Measurements from ENCODE around the gene JAK1. TPM values are rescaled to one million over a fixed set of nuclear protein-coding genes. Genes with fewer than 3 reads are reported as not detected.
"Not testable (repeated sequence)": the region's sequence is repeated elsewhere in the genome, so short reads cannot be mapped to it uniquely, and the experiment has no call there.

Gene JAK1
- total and polyA plus RNA-seq, 10 of the 15 experiments (the other 5 are each of a cell fraction or from before 2014, with no cell fraction given): 9.6 to 45.5 (median 35.7) TPM

GRCh38 chr1:64933296-64934070 is 32.9 kb downstream of the JAK1 start (continued):
- TF ChIP-seq ZBTB11 (CRISPR knock-in tag; IDR thresholded peaks at IDR 0.05) (no peak), ZSCAN29 (IDR thresholded peaks at IDR 0.05) (no peak), FOXK2 (IDR thresholded peaks at IDR 0.05) (no peak)

- ATAC-seq (no peak), FAIRE-seq (no peak), DNase-seq (ENCODE audit: low read depth, low spot score) (no peak)
- Histone ChIP-seq H3K9me3 (replicated peaks; ENCODE audit: control insufficient read depth, insufficient read depth, low read length) (no peaks in the 10 kb centered on the region; the same call in 2 of the 3 replicates), H2AFZ (ENCODE audit: control insufficient read depth, low read depth, low read length) (no peak overlapping the region), H3K27me3 (replicated peaks in 1 of 2; ENCODE audit: control insufficient read depth in 2 of 2, insufficient read depth in 2 of 2, low read length in 1 of 2) (no peaks in the 10 kb centered on the region), H3K79me2 (ENCODE audit: control insufficient read depth, insufficient read depth, low read length) (peaks cover 19% of the 10 kb centered on the region), H3K27ac (ENCODE audit: control insufficient read depth, insufficient read depth) (no peak overlapping the region), H4K20me1 (ENCODE audit: control insufficient read depth, insufficient read depth) (peaks cover 4% of the 10 kb centered on the region; the same call in 1 of the 2 replicates), H3K36me3 (ENCODE audit: control insufficient read depth in 2 of 2, insufficient read depth in 2 of 2, low read length in 1 of 2) (no peaks in the 10 kb centered on the region), H3K4me3 (no peak overlapping the region), H3K4me2 (ENCODE audit: control insufficient read depth, insufficient read depth) (peak overlapping the region; percentile 38; the same call in 1 of the 2 replicates), H3K9ac (ENCODE audit: control insufficient read depth, insufficient read depth, low read length) (no peak overlapping the region), H3K4me1 (ENCODE audit: control insufficient read depth, insufficient read depth, low read length) (peaks cover 9% of the 10 kb centered on the region)
- TF ChIP-seq RB1 (IDR thresholded peaks at IDR 0.05; ENCODE audit: borderline replicate concordance) (no peak), HCFC1 (IDR thresholded peaks at IDR 0.05; ENCODE audit: low read length) (no peak), NR2C1 (IDR thresholded peaks at IDR 0.05) (no peak), TCF7 (IDR thresholded peaks at IDR 0.05; ENCODE audit: borderline replicate concordance) (no peak), ZNF217 (IDR thresholded peaks at IDR 0.05) (no peak), ASH2L (IDR thresholded peaks at IDR 0.05; ENCODE audit: borderline replicate concordance, low read depth) (no peak), TARDBP (IDR thresholded peaks at IDR 0.05; ENCODE audit: borderline replicate concordance) (no peak)
- ChIA-PET SMC1A (ENCODE audit: uncharacterized antibody, unreplicated experiment) (interaction anchor here (1.1 kb wide), 1 partner anchor 29 kb away, joined by 4 read pairs; no protein-coding TSS in a partner anchor), RAD21 (ENCODE audit: unreplicated experiment) (interaction anchor here (1.1 kb wide), 1 partner anchor 13 kb away, joined by 3 read pairs; no protein-coding TSS in a partner anchor), CTCF (no interaction called here), POLR2A (no interaction called here)
- intact Hi-C loops (cut with micrococcal nuclease; ENCODE audit: unreplicated experiment) (no loop called here), in situ Hi-C loops (cut with MboI) (no loop called here)
- BruUV-seq (replicated peaks): no TSS peak
- 54% methylated on average over 4 of the region's 4 CpGs for WGBS (ENCODE audit: insufficient coverage, insufficient replicate concordance, low lambda C conversion rate, missing lambda C conversion rate)
These were observed 33.4 kb downstream of the JAK1 start for GRCh38 chr1:64932962-64933295.

DNA sequence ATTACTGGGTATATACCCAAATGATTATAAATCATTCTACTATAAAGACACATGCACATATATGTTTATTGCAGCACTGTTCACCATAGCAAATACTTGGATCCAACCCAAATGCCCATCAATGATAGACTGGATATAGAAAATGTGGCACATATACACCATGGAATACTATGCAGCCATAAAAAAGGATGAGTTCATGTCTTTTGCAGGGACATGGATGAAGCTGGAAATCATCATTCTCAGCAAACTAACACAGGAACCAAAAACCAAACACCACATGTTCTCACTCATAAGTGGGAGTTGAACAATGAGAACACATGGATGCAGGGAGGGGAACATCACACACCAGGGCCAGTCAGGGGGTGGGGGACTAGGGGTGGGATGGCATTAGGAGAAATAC is 35.7 kb downstream of the JAK1 start:
- H3K79me2 ChIP-seq (ENCODE audit: control insufficient read depth, insufficient read depth, low read length): peaks cover 18% of the 10 kb centered on the region
- H3K9me3 ChIP-seq (replicated peaks; ENCODE audit: control insufficient read depth, insufficient read depth, low read length); H3K27me3 ChIP-seq (replicated peaks in 1 of 2; ENCODE audit: control insufficient read depth in 2 of 2, insufficient read depth in 2 of 2, low read length in 1 of 2); H4K20me1 ChIP-seq (ENCODE audit: control insufficient read depth, insufficient read depth); in situ Hi-C loops (cut with MboI); H3K27ac ChIP-seq (ENCODE audit: control insufficient read depth, insufficient read depth); intact Hi-C loops (cut with micrococcal nuclease; ENCODE audit: unreplicated experiment); RAD21 ChIA-PET (ENCODE audit: unreplicated experiment); H3K4me3 ChIP-seq; H2AFZ ChIP-seq (ENCODE audit: control insufficient read depth, low read depth, low read length); DNase-seq (ENCODE audit: low read depth, low spot score); H3K36me3 ChIP-seq (ENCODE audit: control insufficient read depth in 2 of 2, insufficient read depth in 2 of 2, low read length in 1 of 2); H3K9ac ChIP-seq (ENCODE audit: control insufficient read depth, insufficient read depth, low read length); POLR2A ChIA-PET; BruUV-seq (replicated peaks); H3K4me2 ChIP-seq (ENCODE audit: control insufficient read depth, insufficient read depth); H3K4me1 ChIP-seq (ENCODE audit: control insufficient read depth, insufficient read depth, low read length); FAIRE-seq; SMC1A ChIA-PET (ENCODE audit: uncharacterized antibody, unreplicated experiment); ATAC-seq; CTCF ChIA-PET: not testable (repeated sequence)
